Suprapubic skin (tissue), 4 donors: ENCODE data around the gene TRIM22.

Experiments
- CTCF ChIP-seq, 2 donors: fragments of 200-600 bp in 1 of 2; fragments of 450-650 bp in 1 of 2; sonication (generic) in 1 of 2; IDR thresholded peaks; one replicate each; pipeline ENCODE4 v1.5.1; 2016 to 2019; ENCODE audit warnings: antibody characterized with exemption in 2 of 2, mild to moderate bottlenecking in 1 of 2, moderate library complexity in 1 of 2
- POLR2A ChIP-seq, 2 donors: fragments of 450-650 bp; IDR thresholded peaks; one replicate each; pipeline ENCODE4 v1.6.1; 2017; ENCODE audit warnings: antibody characterized with exemption in 2 of 2, mild to moderate bottlenecking in 2 of 2, moderate library complexity in 2 of 2
- POLR2AphosphoS5 ChIP-seq, 3 donors: sonication (generic); formaldehyde crosslinking; IDR thresholded peaks; one replicate each; pipeline ENCODE4 v1.6.1; 2017; ENCODE audit warnings: antibody characterized with exemption in 3 of 3

GRCh38 chr11:5726351-5726750 is 36.8 kb downstream of the TRIM22 start:
- TF ChIP-seq CTCF (IDR thresholded peaks at IDR 0.05): no peak
- no peak for TF ChIP-seq POLR2AphosphoS5 (IDR thresholded peaks at IDR 0.05)
- TF ChIP-seq POLR2A (IDR thresholded peaks at IDR 0.05): no peak
